DMS53 treated with DMSO at 0.1 percent for 48 hours (cell line): ENCODE data around the gene CDC14A.

ENCODE experiments used
- DNase-seq: peaks from one replicate; lab custom pipeline; 2025; ENCODE audit not compliant: unreplicated experiment; lab: John Stamatoyannopoulos, UW

The CDC14A gene

GRCh38 chr1:100567062-100567461, 214.8 kb downstream of the CDC14A start:
- DNase-seq: no peak
